ENCODE measurements around the gene CWH43. TPM values are rescaled to one million over a fixed set of nuclear protein-coding genes. Genes with fewer than 3 reads are reported as not detected.

CWH43 gene
- total and polyA plus RNA-seq, 9 of the 15 experiments (the other 6 are each of a cell fraction or from before 2014, with no cell fraction given), result not detected

DNA sequence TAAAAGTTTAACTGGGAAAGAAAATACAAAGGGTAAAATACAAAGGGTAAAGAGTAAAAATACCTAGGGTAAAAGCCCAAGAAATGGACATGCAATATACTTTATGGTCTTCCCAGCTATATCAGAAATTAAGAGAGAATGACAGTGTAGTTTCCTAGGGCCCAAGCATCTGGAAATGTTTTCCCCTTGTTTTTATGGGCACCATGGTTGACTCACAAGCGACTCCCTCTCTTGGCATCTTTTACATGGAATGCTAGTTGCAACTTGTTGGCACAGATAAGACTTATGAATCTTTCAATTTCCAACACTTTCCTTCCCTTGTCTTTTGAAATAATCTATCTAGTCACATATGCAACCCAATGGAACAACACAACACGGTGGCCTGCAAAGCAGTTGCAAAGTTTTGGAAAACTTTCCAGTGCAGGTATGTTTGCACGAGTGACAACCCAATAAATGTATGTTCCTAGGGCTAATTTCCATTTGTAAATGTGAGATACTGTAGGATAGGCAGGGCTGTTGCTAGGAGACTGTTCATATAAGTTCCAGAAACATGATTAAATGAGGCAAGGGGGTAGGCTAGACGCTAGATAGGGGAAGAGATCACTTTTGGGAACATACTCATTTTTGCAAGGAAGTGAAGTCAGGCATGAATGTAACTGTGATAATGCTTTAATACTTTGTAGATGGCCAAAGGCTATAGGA, 36.4 kb upstream of the CWH43 start:
- Histone ChIP-seq H3K4me1 (replicated peaks in 1 of 2; ENCODE audit: control insufficient read depth in 2 of 2, insufficient read depth in 2 of 2, low read length in 2 of 2) (no peaks in the 10 kb centered on the region), H3K4me3 (no peak overlapping the region), H4K20me1 (replicated peaks; ENCODE audit: control insufficient read depth, insufficient read depth, low read length) (no peaks in the 10 kb centered on the region), H2AFZ (ENCODE audit: low read depth, low read length) (no peak overlapping the region), H3K36me3 (ENCODE audit: control insufficient read depth, insufficient read depth, low read length) (no peaks in the 10 kb centered on the region), H3K9me1 (ENCODE audit: control insufficient read depth, insufficient read depth, low read length) (no peaks in the 10 kb centered on the region), H3K79me2 (ENCODE audit: control insufficient read depth, insufficient read depth, low read length) (no peaks in the 10 kb centered on the region), H3K27ac (ENCODE audit: extremely low read depth, low read depth, low read length) (no peak overlapping the region), H3K27me3 (ENCODE audit: control insufficient read depth in 2 of 2, insufficient read depth in 2 of 2, low read length in 2 of 2) (no peaks in the 10 kb centered on the region), H3K4me2 (ENCODE audit: insufficient read depth, low read length) (no peak overlapping the region), H3K9me3 (replicated peaks; ENCODE audit: control insufficient read depth, insufficient read depth, low read depth, low read length) (no peaks in the 10 kb centered on the region), H3K9ac (ENCODE audit: insufficient read depth in 1 of 2, low read depth in 2 of 2, low read length in 2 of 2) (no peak overlapping the region)
- BruUV-seq (replicated peaks), result no TSS peak
- no peak for ATAC-seq
- FAIRE-seq, result no peak
- TF ChIP-seq SAFB (IDR thresholded peaks at IDR 0.05; ENCODE audit: borderline replicate concordance, low read depth, low read length), result no peak
- no peak for TF ChIP-seq KLF6 (CRISPR knock-in tag; IDR thresholded peaks at IDR 0.05; ENCODE audit: borderline replicate concordance)
- TF ChIP-seq ZC3H8 (IDR thresholded peaks at IDR 0.05), result no peak
- TF ChIP-seq, protein P1, sequence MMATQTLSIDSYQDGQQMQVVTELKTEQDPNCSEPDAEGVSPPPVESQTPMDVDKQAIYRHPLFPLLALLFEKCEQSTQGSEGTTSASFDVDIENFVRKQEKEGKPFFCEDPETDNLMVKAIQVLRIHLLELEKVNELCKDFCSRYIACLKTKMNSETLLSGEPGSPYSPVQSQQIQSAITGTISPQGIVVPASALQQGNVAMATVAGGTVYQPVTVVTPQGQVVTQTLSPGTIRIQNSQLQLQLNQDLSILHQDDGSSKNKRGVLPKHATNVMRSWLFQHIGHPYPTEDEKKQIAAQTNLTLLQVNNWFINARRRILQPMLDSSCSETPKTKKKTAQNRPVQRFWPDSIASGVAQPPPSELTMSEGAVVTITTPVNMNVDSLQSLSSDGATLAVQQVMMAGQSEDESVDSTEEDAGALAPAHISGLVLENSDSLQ (IDR thresholded peaks at IDR 0.05), result no peak
- TF ChIP-seq C11orf30 (IDR thresholded peaks at IDR 0.05; ENCODE audit: low read depth), result no peak
- TF ChIP-seq NCOA6 (IDR thresholded peaks at IDR 0.05), result no peak
- TF ChIP-seq, protein P2, sequence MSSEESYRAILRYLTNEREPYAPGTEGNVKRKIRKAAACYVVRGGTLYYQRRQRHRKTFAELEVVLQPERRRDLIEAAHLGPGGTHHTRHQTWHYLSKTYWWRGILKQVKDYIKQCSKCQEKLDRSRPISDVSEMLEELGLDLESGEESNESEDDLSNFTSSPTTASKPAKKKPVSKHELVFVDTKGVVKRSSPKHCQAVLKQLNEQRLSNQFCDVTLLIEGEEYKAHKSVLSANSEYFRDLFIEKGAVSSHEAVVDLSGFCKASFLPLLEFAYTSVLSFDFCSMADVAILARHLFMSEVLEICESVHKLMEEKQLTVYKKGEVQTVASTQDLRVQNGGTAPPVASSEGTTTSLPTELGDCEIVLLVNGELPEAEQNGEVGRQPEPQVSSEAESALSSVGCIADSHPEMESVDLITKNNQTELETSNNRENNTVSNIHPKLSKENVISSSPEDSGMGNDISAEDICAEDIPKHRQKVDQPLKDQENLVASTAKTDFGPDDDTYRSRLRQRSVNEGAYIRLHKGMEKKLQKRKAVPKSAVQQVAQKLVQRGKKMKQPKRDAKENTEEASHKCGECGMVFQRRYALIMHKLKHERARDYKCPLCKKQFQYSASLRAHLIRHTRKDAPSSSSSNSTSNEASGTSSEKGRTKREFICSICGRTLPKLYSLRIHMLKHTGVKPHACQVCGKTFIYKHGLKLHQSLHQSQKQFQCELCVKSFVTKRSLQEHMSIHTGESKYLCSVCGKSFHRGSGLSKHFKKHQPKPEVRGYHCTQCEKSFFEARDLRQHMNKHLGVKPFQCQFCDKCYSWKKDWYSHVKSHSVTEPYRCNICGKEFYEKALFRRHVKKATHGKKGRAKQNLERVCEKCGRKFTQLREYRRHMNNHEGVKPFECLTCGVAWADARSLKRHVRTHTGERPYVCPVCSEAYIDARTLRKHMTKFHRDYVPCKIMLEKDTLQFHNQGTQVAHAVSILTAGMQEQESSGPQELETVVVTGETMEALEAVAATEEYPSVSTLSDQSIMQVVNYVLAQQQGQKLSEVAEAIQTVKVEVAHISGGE (CRISPR knock-in tag; IDR thresholded peaks at IDR 0.05), result no peak
- no peak for TF ChIP-seq STAT5A (IDR thresholded peaks at IDR 0.05; ENCODE audit: borderline replicate concordance, low read length)
- no peak for TF ChIP-seq ZFPM2 (CRISPR knock-in tag; IDR thresholded peaks at IDR 0.05)
- TF ChIP-seq E2F3 (CRISPR knock-in tag; IDR thresholded peaks at IDR 0.05), result no peak
- TF ChIP-seq SRSF9 (IDR thresholded peaks at IDR 0.05; ENCODE audit: borderline replicate concordance, low read depth, low read length), result no peak
- TF ChIP-seq NFIX (CRISPR knock-in tag; IDR thresholded peaks at IDR 0.05; ENCODE audit: low read depth), result no peak
- no peak for TF ChIP-seq FOXA1 (IDR thresholded peaks at IDR 0.05; ENCODE audit: borderline replicate concordance)
- no peak for TF ChIP-seq PTTG1 (tag; IDR thresholded peaks at IDR 0.05; ENCODE audit: low read depth)
- DNase-seq (ENCODE audit: extremely low read depth in 1 of 4, low spot score in 3 of 4), result no peak
- ChIA-PET CTCF (ENCODE audit: low intra/inter-chr PET ratio) (no interaction called here), POLR2A (no interaction called here)
- intact Hi-C loops (cut with micrococcal nuclease) (no loop called here), in situ Hi-C loops (cut with MboI) (no loop called here)
- WGBS (ENCODE audit: insufficient coverage, low coverage, missing lambda C conversion rate), result 4% methylated on average over 4 of the region's 4 CpGs
